ENCODE data around the gene ESYT2.

Gene ESYT2

GRCh38 chr7:158811894-158812293 lies 17.4 kb downstream of the ESYT2 start:
- Histone ChIP-seq H3K36me3 (ENCODE audit: control insufficient read depth, insufficient read depth, low read length) (peaks cover 3% of the 10 kb centered on the region; the same call in 1 of the 2 replicates), H3K4me1 (ENCODE audit: control insufficient read depth, insufficient read depth, low read length) (peaks cover 24% of the 10 kb centered on the region), H3K27me3 (ENCODE audit: control insufficient read depth, insufficient read depth, low read length) (no peaks in the 10 kb centered on the region), H3K9me3 (ENCODE audit: control insufficient read depth, insufficient read depth, low read length) (no peaks in the 10 kb centered on the region), H3K9ac (ENCODE audit: low read depth, low read length) (no peak overlapping the region), H3K27ac (ENCODE audit: low read depth, low read length) (no peak overlapping the region), H3K4me3 (ENCODE audit: low read depth, low read length) (no peak overlapping the region)

GRCh38 chr7:158811461-158811860 lies 17.8 kb downstream of the ESYT2 start:
- Histone ChIP-seq H3K27me3 (ENCODE audit: control insufficient read depth, insufficient read depth, low read length) (no peaks in the 10 kb centered on the region), H3K4me1 (ENCODE audit: control insufficient read depth, insufficient read depth, low read length) (peaks cover 20% of the 10 kb centered on the region), H3K27ac (ENCODE audit: low read depth, low read length) (no peak overlapping the region), H3K4me3 (ENCODE audit: low read depth, low read length) (no peak overlapping the region), H3K36me3 (ENCODE audit: control insufficient read depth, insufficient read depth, low read length) (peaks cover 3% of the 10 kb centered on the region; the same call in 1 of the 2 replicates), H3K9me3 (ENCODE audit: control insufficient read depth, insufficient read depth, low read length) (peaks cover 2% of the 10 kb centered on the region; the same call in 1 of the 2 replicates), H3K9ac (ENCODE audit: low read depth, low read length) (no peak overlapping the region)

GRCh38 chr7:158810846-158811245 lies 18.5 kb downstream of the ESYT2 start:
- Histone ChIP-seq H3K27ac (ENCODE audit: low read depth, low read length) (no peak overlapping the region), H3K4me1 (ENCODE audit: control insufficient read depth, insufficient read depth, low read length) (peaks cover 15% of the 10 kb centered on the region), H3K27me3 (ENCODE audit: control insufficient read depth, insufficient read depth, low read length) (no peaks in the 10 kb centered on the region), H3K9me3 (ENCODE audit: control insufficient read depth, insufficient read depth, low read length) (peaks cover 7% of the 10 kb centered on the region; the same call in 1 of the 2 replicates), H3K9ac (ENCODE audit: low read depth, low read length) (no peak overlapping the region), H3K4me3 (ENCODE audit: low read depth, low read length) (no peak overlapping the region), H3K36me3 (ENCODE audit: control insufficient read depth, insufficient read depth, low read length) (peaks cover 3% of the 10 kb centered on the region; the same call in 1 of the 2 replicates)

- H3K36me3 ChIP-seq (ENCODE audit: control insufficient read depth, insufficient read depth, low read length), result peaks cover 3% of the 10 kb centered on the region; the same call in 1 of the 2 replicates
- H3K27me3 ChIP-seq (ENCODE audit: control insufficient read depth, insufficient read depth, low read length), result no peaks in the 10 kb centered on the region
- peaks cover 3% of the 10 kb centered on the region for H3K4me1 ChIP-seq (ENCODE audit: control insufficient read depth, insufficient read depth, low read length)
- H3K27ac ChIP-seq (ENCODE audit: low read depth, low read length), result no peak overlapping the region
- H3K4me3 ChIP-seq (ENCODE audit: low read depth, low read length), result no peak overlapping the region
- H3K9me3 ChIP-seq (ENCODE audit: control insufficient read depth, insufficient read depth, low read length), result peaks cover 7% of the 10 kb centered on the region; the same call in 1 of the 2 replicates
- no peak overlapping the region for H3K9ac ChIP-seq (ENCODE audit: low read depth, low read length)
Measured at GRCh38 chr7:158809596-158809995, 19.7 kb downstream of the ESYT2 start.

- H3K9ac ChIP-seq (ENCODE audit: low read depth, low read length), result no peak overlapping the region
- no peaks in the 10 kb centered on the region for H3K27me3 ChIP-seq (ENCODE audit: control insufficient read depth, insufficient read depth, low read length)
- H3K4me1 ChIP-seq (ENCODE audit: control insufficient read depth, insufficient read depth, low read length), result 0 out of 2 replicates have a peak, but pooled peaks cover 2% of the 10 kb centered on the region
- H3K9me3 ChIP-seq (ENCODE audit: control insufficient read depth, insufficient read depth, low read length), result peaks cover 7% of the 10 kb centered on the region; the same call in 1 of the 2 replicates
- no peak overlapping the region for H3K4me3 ChIP-seq (ENCODE audit: low read depth, low read length)
- H3K36me3 ChIP-seq (ENCODE audit: control insufficient read depth, insufficient read depth, low read length), result peaks cover 3% of the 10 kb centered on the region; the same call in 1 of the 2 replicates
- H3K27ac ChIP-seq (ENCODE audit: low read depth, low read length), result no peak overlapping the region
Measured at GRCh38 chr7:158808126-158808525, 21.2 kb downstream of the ESYT2 start.

- H3K27me3 ChIP-seq (ENCODE audit: control insufficient read depth, insufficient read depth, low read length), result no peaks in the 10 kb centered on the region
- H3K4me3 ChIP-seq (ENCODE audit: low read depth, low read length), result no peak overlapping the region
- H3K4me1 ChIP-seq (ENCODE audit: control insufficient read depth, insufficient read depth, low read length), result peaks cover 9% of the 10 kb centered on the region; the same call in 1 of the 2 replicates
- H3K27ac ChIP-seq (ENCODE audit: low read depth, low read length), result no peak overlapping the region
- H3K9ac ChIP-seq (ENCODE audit: low read depth, low read length), result no peak overlapping the region
- peaks cover 7% of the 10 kb centered on the region; the same call in 1 of the 2 replicates for H3K9me3 ChIP-seq (ENCODE audit: control insufficient read depth, insufficient read depth, low read length)
- H3K36me3 ChIP-seq (ENCODE audit: control insufficient read depth, insufficient read depth, low read length), result peaks cover 3% of the 10 kb centered on the region; the same call in 1 of the 2 replicates
Measured at GRCh38 chr7:158805937-158806336, 23.4 kb downstream of the ESYT2 start.

GRCh38 chr7:158805414-158805813 lies 23.9 kb downstream of the ESYT2 start:
- Histone ChIP-seq H3K9me3 (ENCODE audit: control insufficient read depth, insufficient read depth, low read length) (peaks cover 7% of the 10 kb centered on the region; the same call in 1 of the 2 replicates), H3K36me3 (ENCODE audit: control insufficient read depth, insufficient read depth, low read length) (peaks cover 3% of the 10 kb centered on the region; the same call in 1 of the 2 replicates), H3K4me1 (ENCODE audit: control insufficient read depth, insufficient read depth, low read length) (peaks cover 9% of the 10 kb centered on the region; the same call in 1 of the 2 replicates), H3K27ac (ENCODE audit: low read depth, low read length) (no peak overlapping the region), H3K27me3 (ENCODE audit: control insufficient read depth, insufficient read depth, low read length) (no peaks in the 10 kb centered on the region), H3K4me3 (ENCODE audit: low read depth, low read length) (no peak overlapping the region), H3K9ac (ENCODE audit: low read depth, low read length) (no peak overlapping the region)

- Histone ChIP-seq H3K27me3 (ENCODE audit: control insufficient read depth, insufficient read depth, low read length) (no peaks in the 10 kb centered on the region), H3K4me3 (ENCODE audit: low read depth, low read length) (no peak overlapping the region), H3K9ac (ENCODE audit: low read depth, low read length) (no peak overlapping the region), H3K4me1 (ENCODE audit: control insufficient read depth, insufficient read depth, low read length) (peaks cover 9% of the 10 kb centered on the region; the same call in 1 of the 2 replicates), H3K27ac (ENCODE audit: low read depth, low read length) (no peak overlapping the region), H3K9me3 (ENCODE audit: control insufficient read depth, insufficient read depth, low read length) (peaks cover 7% of the 10 kb centered on the region; the same call in 1 of the 2 replicates), H3K36me3 (ENCODE audit: control insufficient read depth, insufficient read depth, low read length) (peaks cover 3% of the 10 kb centered on the region; the same call in 1 of the 2 replicates)
Measured at GRCh38 chr7:158804335-158804734, 25.0 kb downstream of the ESYT2 start.

GRCh38 chr7:158803367-158803969 lies 25.8 kb downstream of the ESYT2 start:
- Histone ChIP-seq H3K27ac (ENCODE audit: low read depth, low read length) (no peak overlapping the region), H3K4me3 (ENCODE audit: low read depth, low read length) (no peak overlapping the region), H3K9ac (ENCODE audit: low read depth, low read length) (no peak overlapping the region)

GRCh38 chr7:158802535-158803366 lies 26.6 kb downstream of the ESYT2 start:
- Histone ChIP-seq H3K4me3 (ENCODE audit: low read depth, low read length) (no peak overlapping the region), H3K27me3 (ENCODE audit: control insufficient read depth, insufficient read depth, low read length) (no peaks in the 10 kb centered on the region), H3K27ac (ENCODE audit: low read depth, low read length) (no peak overlapping the region), H3K9ac (ENCODE audit: low read depth, low read length) (no peak overlapping the region), H3K9me3 (ENCODE audit: control insufficient read depth, insufficient read depth, low read length) (peaks cover 7% of the 10 kb centered on the region; the same call in 1 of the 2 replicates), H3K36me3 (ENCODE audit: control insufficient read depth, insufficient read depth, low read length) (peaks cover 1% of the 10 kb centered on the region; the same call in 1 of the 2 replicates), H3K4me1 (ENCODE audit: control insufficient read depth, insufficient read depth, low read length) (peaks cover 9% of the 10 kb centered on the region; the same call in 1 of the 2 replicates)

More at GRCh38 chr7:158803367-158803969, 25.8 kb downstream of the ESYT2 start:
- H3K36me3 ChIP-seq (ENCODE audit: control insufficient read depth, insufficient read depth, low read length), result peaks cover 3% of the 10 kb centered on the region; the same call in 1 of the 2 replicates
- peaks cover 7% of the 10 kb centered on the region; the same call in 1 of the 2 replicates for H3K9me3 ChIP-seq (ENCODE audit: control insufficient read depth, insufficient read depth, low read length)
- no peaks in the 10 kb centered on the region for H3K27me3 ChIP-seq (ENCODE audit: control insufficient read depth, insufficient read depth, low read length)
- H3K4me1 ChIP-seq (ENCODE audit: control insufficient read depth, insufficient read depth, low read length), result peaks cover 9% of the 10 kb centered on the region; the same call in 1 of the 2 replicates
